ENCODE measurements around the gene DNAAF1. TPM values are rescaled to one million over a fixed set of nuclear protein-coding genes. Genes with fewer than 3 reads are reported as not detected.

The DNAAF1 gene
- total and polyA plus RNA-seq, 2 experiments from 2014 or later: 0.42 TPM

- peak; percentile 49 for DNase-seq (ENCODE audit: low spot score)
- peaks cover 28% of the 10 kb centered on the region for H4K20me1 ChIP-seq (replicated peaks; ENCODE audit: insufficient read depth)
These were observed 6.1 kb upstream of the DNAAF1 start for GRCh38 chr16:84138824-84139627.

More at GRCh38 chr16:84138824-84139627, 6.1 kb upstream of the DNAAF1 start:
- H3K4me1 ChIP-seq (ENCODE audit: insufficient read depth): peaks cover 35% of the 10 kb centered on the region
- no peak overlapping the region for H2AFZ ChIP-seq
- peaks cover 11% of the 10 kb centered on the region for H3K27me3 Mint-ChIP-seq (ENCODE audit: insufficient read depth, low read depth, poor library complexity)
- H3K27ac ChIP-seq (ENCODE audit: low read depth): peak overlapping the region; percentile 53; the same call in 1 of the 2 replicates
- H3K9me2 ChIP-seq (ENCODE audit: insufficient read depth): no peaks in the 10 kb centered on the region
- peaks cover 6% of the 10 kb centered on the region for H3K36me3 Mint-ChIP-seq (ENCODE audit: low read depth)
- H3K36me3 ChIP-seq (ENCODE audit: insufficient read depth): no peaks in the 10 kb centered on the region; the same call in 1 of the 2 replicates
- H3F3A ChIP-seq (replicated peaks; ENCODE audit: low read depth): peaks cover under 1% of the 10 kb centered on the region; the same call in 1 of the 2 replicates
- peaks cover 96% of the 10 kb centered on the region for H3K79me2 ChIP-seq (replicated peaks; ENCODE audit: insufficient read depth)
- peak overlapping the region; percentile 51 for H3K27ac Mint-ChIP-seq
- peak overlapping the region; percentile 69 for H3K4me2 ChIP-seq
- peak; percentile 53 for ATAC-seq
- H3K4me3 ChIP-seq: peak overlapping the region; percentile 15; the same call in 1 of the 2 replicates
- peaks cover 53% of the 10 kb centered on the region for H3K4me1 Mint-ChIP-seq
- no peak for TF ChIP-seq REST (IDR thresholded peaks at IDR 0.05; ENCODE audit: unreplicated experiment)
- TF ChIP-seq POLR2AphosphoS5 (IDR thresholded peaks at IDR 0.05; ENCODE audit: low read depth): no peak
- no peak for TF ChIP-seq ETS1 (IDR thresholded peaks at IDR 0.05)
- no peak for TF ChIP-seq EZH2phosphoT487 (IDR thresholded peaks at IDR 0.05; ENCODE audit: unreplicated experiment)
- TF ChIP-seq JUNB (IDR thresholded peaks at IDR 0.05; ENCODE audit: unreplicated experiment): no peak
- TF ChIP-seq EZH2 (IDR thresholded peaks at IDR 0.05; ENCODE audit: low read depth, unreplicated experiment): no peak
- no peak for TF ChIP-seq ZNF114 (CRISPR knock-in tag; IDR thresholded peaks at IDR 0.05)
- TF ChIP-seq STAT1 (IDR thresholded peaks at IDR 0.05; ENCODE audit: unreplicated experiment): no peak
- no peak for TF ChIP-seq ZNF331 (CRISPR knock-in tag; IDR thresholded peaks at IDR 0.05; ENCODE audit: low read depth)
- TF ChIP-seq CTCF (conservative IDR thresholded peaks at IDR 0.05; ENCODE audit: low read depth in 2 of 2): no peak
- TF ChIP-seq, protein P1, sequence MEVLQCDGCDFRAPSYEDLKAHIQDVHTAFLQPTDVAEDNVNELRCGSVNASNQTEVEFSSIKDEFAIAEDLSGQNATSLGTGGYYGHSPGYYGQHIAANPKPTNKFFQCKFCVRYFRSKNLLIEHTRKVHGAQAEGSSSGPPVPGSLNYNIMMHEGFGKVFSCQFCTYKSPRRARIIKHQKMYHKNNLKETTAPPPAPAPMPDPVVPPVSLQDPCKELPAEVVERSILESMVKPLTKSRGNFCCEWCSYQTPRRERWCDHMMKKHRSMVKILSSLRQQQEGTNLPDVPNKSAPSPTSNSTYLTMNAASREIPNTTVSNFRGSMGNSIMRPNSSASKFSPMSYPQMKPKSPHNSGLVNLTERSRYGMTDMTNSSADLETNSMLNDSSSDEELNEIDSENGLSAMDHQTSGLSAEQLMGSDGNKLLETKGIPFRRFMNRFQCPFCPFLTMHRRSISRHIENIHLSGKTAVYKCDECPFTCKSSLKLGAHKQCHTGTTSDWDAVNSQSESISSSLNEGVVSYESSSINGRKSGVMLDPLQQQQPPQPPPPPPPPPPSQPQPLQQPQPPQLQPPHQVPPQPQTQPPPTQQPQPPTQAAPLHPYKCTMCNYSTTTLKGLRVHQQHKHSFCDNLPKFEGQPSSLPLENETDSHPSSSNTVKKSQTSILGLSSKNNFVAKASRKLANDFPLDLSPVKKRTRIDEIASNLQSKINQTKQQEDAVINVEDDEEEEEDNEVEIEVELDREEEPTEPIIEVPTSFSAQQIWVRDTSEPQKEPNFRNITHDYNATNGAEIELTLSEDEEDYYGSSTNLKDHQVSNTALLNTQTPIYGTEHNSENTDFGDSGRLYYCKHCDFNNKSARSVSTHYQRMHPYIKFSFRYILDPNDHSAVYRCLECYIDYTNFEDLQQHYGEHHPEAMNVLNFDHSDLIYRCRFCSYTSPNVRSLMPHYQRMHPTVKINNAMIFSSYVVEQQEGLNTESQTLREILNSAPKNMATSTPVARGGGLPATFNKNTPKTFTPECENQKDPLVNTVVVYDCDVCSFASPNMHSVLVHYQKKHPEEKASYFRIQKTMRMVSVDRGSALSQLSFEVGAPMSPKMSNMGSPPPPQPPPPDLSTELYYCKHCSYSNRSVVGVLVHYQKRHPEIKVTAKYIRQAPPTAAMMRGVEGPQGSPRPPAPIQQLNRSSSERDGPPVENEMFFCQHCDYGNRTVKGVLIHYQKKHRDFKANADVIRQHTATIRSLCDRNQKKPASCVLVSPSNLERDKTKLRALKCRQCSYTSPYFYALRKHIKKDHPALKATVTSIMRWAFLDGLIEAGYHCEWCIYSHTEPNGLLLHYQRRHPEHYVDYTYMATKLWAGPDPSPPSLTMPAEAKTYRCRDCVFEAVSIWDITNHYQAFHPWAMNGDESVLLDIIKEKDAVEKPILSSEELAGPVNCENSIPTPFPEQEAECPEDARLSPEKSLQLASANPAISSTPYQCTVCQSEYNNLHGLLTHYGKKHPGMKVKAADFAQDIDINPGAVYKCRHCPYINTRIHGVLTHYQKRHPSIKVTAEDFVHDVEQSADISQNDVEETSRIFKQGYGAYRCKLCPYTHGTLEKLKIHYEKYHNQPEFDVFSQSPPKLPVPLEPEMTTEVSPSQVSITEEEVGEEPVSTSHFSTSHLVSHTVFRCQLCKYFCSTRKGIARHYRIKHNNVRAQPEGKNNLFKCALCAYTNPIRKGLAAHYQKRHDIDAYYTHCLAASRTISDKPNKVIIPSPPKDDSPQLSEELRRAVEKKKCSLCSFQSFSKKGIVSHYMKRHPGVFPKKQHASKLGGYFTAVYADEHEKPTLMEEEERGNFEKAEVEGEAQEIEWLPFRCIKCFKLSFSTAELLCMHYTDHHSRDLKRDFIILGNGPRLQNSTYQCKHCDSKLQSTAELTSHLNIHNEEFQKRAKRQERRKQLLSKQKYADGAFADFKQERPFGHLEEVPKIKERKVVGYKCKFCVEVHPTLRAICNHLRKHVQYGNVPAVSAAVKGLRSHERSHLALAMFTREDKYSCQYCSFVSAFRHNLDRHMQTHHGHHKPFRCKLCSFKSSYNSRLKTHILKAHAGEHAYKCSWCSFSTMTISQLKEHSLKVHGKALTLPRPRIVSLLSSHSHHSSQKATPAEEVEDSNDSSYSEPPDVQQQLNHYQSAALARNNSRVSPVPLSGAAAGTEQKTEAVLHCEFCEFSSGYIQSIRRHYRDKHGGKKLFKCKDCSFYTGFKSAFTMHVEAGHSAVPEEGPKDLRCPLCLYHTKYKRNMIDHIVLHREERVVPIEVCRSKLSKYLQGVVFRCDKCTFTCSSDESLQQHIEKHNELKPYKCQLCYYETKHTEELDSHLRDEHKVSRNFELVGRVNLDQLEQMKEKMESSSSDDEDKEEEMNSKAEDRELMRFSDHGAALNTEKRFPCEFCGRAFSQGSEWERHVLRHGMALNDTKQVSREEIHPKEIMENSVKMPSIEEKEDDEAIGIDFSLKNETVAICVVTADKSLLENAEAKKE (CRISPR knock-in tag; IDR thresholded peaks at IDR 0.05): no peak
- TF ChIP-seq NANOG (IDR thresholded peaks at IDR 0.05; ENCODE audit: borderline replicate concordance): no peak
- peak overlapping the region; percentile 35; the same call in 2 of the 3 replicates for H3K4me3 Mint-ChIP-seq
- no peaks in the 10 kb centered on the region for H3K27me3 ChIP-seq (ENCODE audit: insufficient read depth)
- H3K9me3 Mint-ChIP-seq: no peaks in the 10 kb centered on the region
